HepG2 (cell line): ENCODE data around the gene PLA2G4B. TPM values are rescaled to one million over a fixed set of nuclear protein-coding genes. Genes with fewer than 3 reads are reported as not detected.

Experiments
- ATAC-seq: fragments of 200-7000 bp; cut with Tn5 transposase; 3 replicates; pipeline ENCODE4 v1.9.1; 2020; ENCODE audit warnings: mild to moderate bottlenecking, moderate library complexity
- BruUV-seq: library from RNA; stranded (reverse); fragments of 400-500 nt; replicated peaks from 2 replicates; lab custom pipeline; 2021; lab: Mats Ljungman, UMichigan
- CTCF ChIA-PET: fragments of 300-600 bp; formaldehyde crosslinking; extraction: SDS; loops from one replicate; lab custom pipeline; 2021; ENCODE audit warnings: low total read pairs, inconsistent platforms, low intra/inter-chr PET ratio; lab: Yijun Ruan, JAX
- POLR2A ChIA-PET: fragments of 350-600 bp; sonication (Branson Sonifier 250); formaldehyde crosslinking; loops from one replicate; lab custom pipeline; 2020; ENCODE audit warnings: antibody characterized with exemption, inconsistent platforms; lab: Yijun Ruan, JAX
- DNase-seq: peaks from one replicate; pipeline ENCODE4 v3.0.0-alpha.2; 2015; ENCODE audit warnings: low spot score
- FAIRE-seq: peaks from 3 replicates; lab custom pipeline; 2011; peaks lifted over from hg19 to GRCh38; lab: Jason Lieb, UNC
- H2AFZ ChIP-seq: one replicate; pipeline ENCODE4 v1.6.1; 2011; ENCODE audit warnings: low read length, inconsistent platforms
- H3K27ac ChIP-seq: fragments of 300-600 bp; 3 replicates; pipeline ENCODE4 v1.8.0; 2011; ENCODE audit warnings: mixed run types, mild to moderate bottlenecking, mixed read lengths, low read length, inconsistent platforms; ENCODE audit not compliant: insufficient read depth; ENCODE audit errors: extremely low read length
- H3K27me3 ChIP-seq, 2 experiments: fragments of 200-600 bp in 1 of 2; 2 replicates in 1 of 2; 3 replicates in 1 of 2; pipeline versions ENCODE4 v1.6.0 to v1.8.0; 2011; ENCODE audit warnings: low read length in 2 of 2, mild to moderate bottlenecking in 2 of 2, moderate library complexity in 2 of 2, inconsistent platforms in 1 of 2; ENCODE audit not compliant: insufficient read depth in 2 of 2, control insufficient read depth in 1 of 2
- H3K36me3 ChIP-seq, 2 experiments: fragments of 200-600 bp in 1 of 2; replicated peaks in 1 of 2; 2 replicates in 1 of 2; 3 replicates in 1 of 2; pipeline versions ENCODE4 v1.5.1 to v1.8.0; 2011; ENCODE audit warnings: low read length in 2 of 2, inconsistent platforms in 1 of 2; ENCODE audit not compliant: insufficient read depth in 2 of 2, control insufficient read depth in 1 of 2
- H3K4me1 ChIP-seq: 2 replicates; pipeline ENCODE4 v1.5.1; 2012; ENCODE audit warnings: low read length, inconsistent platforms; ENCODE audit not compliant: insufficient read depth
- H3K4me2 ChIP-seq: 2 replicates; pipeline ENCODE4 v1.6.0; 2011; ENCODE audit warnings: low read depth, low read length, inconsistent platforms
- H3K4me3 ChIP-seq, 3 experiments: fragments of 200-600 bp in 1 of 3; sonication (generic), shearing (Covaris generic) in 1 of 3; replicated peaks in 1 of 3; 2 replicates each; pipeline ENCODE4 v1.5.1; 2011 to 2016; ENCODE audit warnings: low read length in 3 of 3, inconsistent platforms in 2 of 3, low read depth in 2 of 3, mild to moderate bottlenecking in 2 of 3, control low read depth in 1 of 3, mixed read lengths in 1 of 3; ENCODE audit not compliant: insufficient read depth in 1 of 3
- H3K79me2 ChIP-seq: one replicate; pipeline ENCODE4 v1.6.1; 2011; ENCODE audit warnings: low read length, inconsistent platforms; ENCODE audit not compliant: insufficient read depth
- H3K9ac ChIP-seq: 2 replicates; pipeline ENCODE4 v1.6.0; 2011; ENCODE audit warnings: mild to moderate bottlenecking, low read depth, low read length, inconsistent platforms; ENCODE audit not compliant: insufficient read depth
- H3K9me3 ChIP-seq: 2 replicates; pipeline ENCODE4 v1.5.1; 2012; ENCODE audit warnings: mild to moderate bottlenecking, low read length
- H4K20me1 ChIP-seq: 2 replicates; pipeline ENCODE4 v1.6.0; 2011; ENCODE audit warnings: inconsistent platforms, mild to moderate bottlenecking, low read length, moderate library complexity; ENCODE audit not compliant: insufficient read depth
- ATAD3A ChIP-seq: sonication (generic); formaldehyde crosslinking; IDR thresholded peaks from 2 replicates; pipeline ENCODE4 v1.4.0; 2020; ENCODE audit warnings: missing genetic modification reagents
- DBP ChIP-seq: sonication (generic); formaldehyde crosslinking; IDR thresholded peaks from 2 replicates; pipeline ENCODE4 v1.4.0; 2020; ENCODE audit warnings: missing genetic modification reagents; ENCODE audit errors: not compliant biosample characterization
- DPF2 ChIP-seq: sonication (generic); formaldehyde crosslinking; IDR thresholded peaks from 2 replicates; pipeline ENCODE4 v1.4.0; 2020; ENCODE audit warnings: mild to moderate bottlenecking, low read depth, missing genetic modification reagents, borderline replicate concordance
- FOXJ3 ChIP-seq: sonication (generic); formaldehyde crosslinking; IDR thresholded peaks from 2 replicates; pipeline ENCODE4 v1.4.0; 2020; ENCODE audit warnings: missing genetic modification reagents, mild to moderate bottlenecking, borderline replicate concordance
- GTF2F1 ChIP-seq: fragments of 150-350 bp; IDR thresholded peaks from 2 replicates; pipeline ENCODE4 v1.6.1; 2014; ENCODE audit warnings: low read length
- HDAC2 ChIP-seq: sonication (generic); formaldehyde crosslinking; IDR thresholded peaks from 2 replicates; pipeline ENCODE4 v1.4.0; 2020; ENCODE audit warnings: missing genetic modification reagents
- KDM1A ChIP-seq: IDR thresholded peaks from 2 replicates; pipeline ENCODE4 v1.6.1; 2016; ENCODE audit warnings: missing compliant biosample characterization
- MEF2D ChIP-seq: sonication (generic); formaldehyde crosslinking; IDR thresholded peaks from 2 replicates; pipeline ENCODE4 v1.5.1; 2020; ENCODE audit warnings: mild to moderate bottlenecking, missing genetic modification reagents
- RFX5 ChIP-seq: IDR thresholded peaks from 2 replicates; pipeline ENCODE4 v1.6.1; 2011; ENCODE audit warnings: low read depth, low read length, improper control_type of control experiment
- SP2 ChIP-seq: sonication (generic); formaldehyde crosslinking; IDR thresholded peaks from 2 replicates; pipeline ENCODE4 v1.5.1; 2020; ENCODE audit warnings: mild to moderate bottlenecking, missing genetic modification reagents
- ZFP90 ChIP-seq: sonication (generic); formaldehyde crosslinking; IDR thresholded peaks from 2 replicates; pipeline ENCODE4 v1.8.0; 2022; ENCODE audit warnings: missing genetic modification reagents, mild to moderate bottlenecking, inconsistent platforms, borderline replicate concordance
- ZNF253 ChIP-seq: sonication (generic); formaldehyde crosslinking; IDR thresholded peaks from 2 replicates; pipeline ENCODE4 v1.8.0; 2022; ENCODE audit warnings: mild to moderate bottlenecking, missing genetic modification reagents, borderline replicate concordance
- ZNF629 ChIP-seq: sonication (generic); formaldehyde crosslinking; conservative IDR thresholded peaks from 2 replicates; pipeline ENCODE4 v1.5.0; 2020; ENCODE audit warnings: missing genetic modification reagents
- ZNF768 ChIP-seq: sonication (generic); formaldehyde crosslinking; IDR thresholded peaks from 2 replicates; pipeline ENCODE4 v1.4.0; 2020; ENCODE audit warnings: missing genetic modification reagents
- ZSCAN30 ChIP-seq: sonication (generic); formaldehyde crosslinking; IDR thresholded peaks from 2 replicates; pipeline ENCODE4 v1.5.0; 2020; ENCODE audit warnings: mild to moderate bottlenecking, missing genetic modification reagents
- WGBS: methylation state at CpG from one replicate; pipeline ENCODE4 v1.1.6; 2017; ENCODE audit warnings: low lambda C conversion rate; 5-methylcytosine and 5-hydroxymethylcytosine counted together
- in situ Hi-C: cut with HindIII; loops from 2 replicates; pipeline ENCODE4 v1.10.0; 2017; ENCODE audit warnings: low pct_unique_long_range_greater_than_20kb; ENCODE audit not compliant: extremely low pct_ligation_motif_present
- intact Hi-C: fragments of 100-400 bp; cut with micrococcal nuclease; formaldehyde crosslinking; loops from one replicate; pipeline ENCODE4 v1.10.0; 2022; ENCODE audit not compliant: unreplicated experiment
- polyA plus RNA-seq, 8 experiments: library from polyadenylated mRNA; depleted of rRNA in 3 of 8; stranded (reverse) in 7 of 8; unstranded in 1 of 8; fragments of >200 nt; fragmentation: Illumina TruSeq in 4 of 8; extraction: Trizol in 4 of 8; gene quantifications; 2 replicates each; pipeline versions ENCODE4 v1.2.1 to v1.2.3, GENCODE V29; 2011 to 2016; ENCODE audit warnings: low read depth in 4 of 8, missing spikeins in 1 of 8, mixed read lengths in 1 of 8; ENCODE audit not compliant: insufficient read depth in 1 of 8
- total RNA-seq, 5 experiments: library from RNA; depleted of rRNA; stranded (reverse); fragments of >200 nt; fragmentation: Illumina TruSeq; extraction: Trizol; gene quantifications; 2 replicates each; pipeline ENCODE4 v1.2.3, GENCODE V29; 2016; ENCODE audit warnings: low read depth in 1 of 5
- TF ChIP-seq, protein P1 (sequence below): sonication (generic); formaldehyde crosslinking; IDR thresholded peaks from 2 replicates; pipeline ENCODE4 v1.9.0; 2021; ENCODE audit warnings: missing genetic modification reagents, borderline replicate concordance

Gene PLA2G4B
- total and polyA plus RNA-seq, 2 of the 13 experiments (the other 11 are each of a cell fraction or from before 2014, with no cell fraction given) = 5.1 to 8.0 TPM

DNA sequence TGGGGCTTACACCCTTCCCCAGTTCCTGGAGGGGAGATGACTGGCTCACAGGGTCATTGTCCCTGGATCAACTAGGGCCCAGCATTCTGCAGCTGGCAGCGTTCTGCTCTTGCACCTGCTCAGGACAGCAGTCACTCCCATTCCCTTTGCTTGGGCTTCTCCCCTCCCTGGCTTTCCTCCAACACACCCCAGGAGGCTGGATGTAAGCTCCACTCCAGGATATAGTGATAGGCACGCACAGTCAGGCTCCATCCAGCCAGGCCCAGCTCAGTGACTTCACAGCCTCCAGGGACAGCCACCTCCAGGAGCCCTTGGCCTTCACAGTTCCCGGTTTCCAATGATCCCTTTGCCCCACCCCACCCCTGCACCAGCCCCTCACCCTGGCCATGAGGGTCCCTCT is 53.3 kb downstream of the PLA2G4B start:
- Histone ChIP-seq H3K4me3 (no peak overlapping the region), H3K79me2 (no peaks in the 10 kb centered on the region), H3K36me3 (no peaks in the 10 kb centered on the region), H3K9ac (no peak overlapping the region), H3K4me1 (peaks cover 30% of the 10 kb centered on the region), H3K27me3 (peaks cover 8 to 52% of the 10 kb centered on the region in 2 experiments; a peak in 4 of 5 replicates), H2AFZ (no peak overlapping the region), H3K4me2 (no peak overlapping the region), H3K27ac (no peak overlapping the region), H4K20me1 (no peaks in the 10 kb centered on the region), H3K9me3 (no peaks in the 10 kb centered on the region)
- ATAC-seq = no peak
- DNase-seq = no peak
- TF ChIP-seq DPF2 (CRISPR knock-in tag) (no peak), ZSCAN30 (CRISPR knock-in tag) (no peak), GTF2F1 (no peak), SP2 (no peak), RFX5 (no peak)
- BruUV-seq = no TSS peak
- in situ Hi-C loops (no loop called here), intact Hi-C loops (no loop called here)
- WGBS = 50% methylated on average over 2 of the region's 3 CpGs
- no peak for FAIRE-seq
- ChIA-PET POLR2A (interaction anchor here (0.7 kb wide), 1 partner anchor 11 kb away, joined by 3 read pairs; no protein-coding TSS in a partner anchor), CTCF (no interaction called here)

DNA sequence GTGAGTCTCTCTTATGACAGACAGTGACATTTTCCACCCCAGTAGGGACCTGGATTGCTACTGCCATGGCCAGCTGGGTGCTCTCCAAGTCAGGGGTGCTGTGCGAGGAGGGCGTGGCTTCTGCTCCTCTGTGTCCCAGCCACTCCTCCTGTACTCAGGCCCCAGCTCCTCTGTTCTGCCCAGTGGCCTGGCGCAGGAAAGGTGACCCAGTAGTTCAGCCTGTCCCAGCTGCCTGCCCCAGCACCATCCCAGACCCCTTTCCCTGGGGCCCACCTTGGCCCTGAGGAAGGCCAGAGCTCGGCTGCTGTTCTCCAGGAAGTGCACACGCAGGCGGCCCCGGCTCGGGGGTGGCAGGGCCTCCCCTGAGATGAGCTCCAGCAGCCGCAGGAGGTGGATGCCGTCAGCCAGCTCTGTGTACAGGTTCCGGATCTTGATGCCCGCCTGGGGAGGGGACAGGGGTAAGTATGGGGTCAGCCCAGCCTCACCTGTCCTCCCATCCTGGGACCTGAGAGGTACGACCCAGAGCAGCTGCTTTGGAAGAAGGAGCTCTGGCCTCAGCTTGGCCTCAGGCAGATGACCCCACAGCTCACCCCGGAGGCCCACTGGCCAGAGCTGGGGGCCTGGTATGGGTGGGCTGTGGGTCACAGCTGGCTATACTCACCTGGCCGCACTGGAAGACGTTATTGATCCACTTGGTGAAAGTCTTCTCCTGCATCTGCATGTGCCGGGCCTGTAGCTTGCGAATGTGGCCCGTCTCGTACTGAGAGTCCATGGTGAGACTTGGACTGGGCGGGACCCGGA is 54.2 kb downstream of the PLA2G4B start:
- ATAC-seq (peak; percentile 45), DNase-seq (no peak), FAIRE-seq (no peak)
- Histone ChIP-seq H3K36me3 (no peaks in the 10 kb centered on the region), H3K27me3 (peaks cover 6 to 43% of the 10 kb centered on the region in 2 experiments; a peak in 4 of 5 replicates), H3K4me2 (peak overlapping the region; percentile 52), H3K4me1 (peaks cover 30% of the 10 kb centered on the region), H3K4me3 (peak overlapping the region in 2 of 3 experiments; percentile 11 to 41; a peak in 2 of 6 replicates), H2AFZ (no peak overlapping the region), H3K9ac (no peak overlapping the region), H3K27ac (no peak overlapping the region), H4K20me1 (no peaks in the 10 kb centered on the region), H3K9me3 (no peaks in the 10 kb centered on the region), H3K79me2 (no peaks in the 10 kb centered on the region)
- POLR2A ChIA-PET = interaction anchor here (0.7 kb wide), 1 partner anchor 11 kb away, joined by 3 read pairs; no protein-coding TSS in a partner anchor
- BruUV-seq = no TSS peak
- 40% methylated on average over 4 of the region's 22 CpGs for WGBS
- intact Hi-C loops (no loop called here), in situ Hi-C loops (no loop called here)
- CTCF ChIA-PET = no interaction called here
- TF ChIP-seq KDM1A (no peak), ZFP90 (CRISPR knock-in tag) (no peak), ZNF768 (CRISPR knock-in tag) (0 out of 2 replicates have a peak, but pooled peaks have one; percentile 14), FOXJ3 (CRISPR knock-in tag) (no peak), ATAD3A (CRISPR knock-in tag) (no peak), ZNF629 (CRISPR knock-in tag) (no peak), HDAC2 (CRISPR knock-in tag) (no peak), ZNF253 (CRISPR knock-in tag) (no peak), MEF2D (no peak), DBP (CRISPR knock-in tag) (no peak)
- TF ChIP-seq, protein P1, sequence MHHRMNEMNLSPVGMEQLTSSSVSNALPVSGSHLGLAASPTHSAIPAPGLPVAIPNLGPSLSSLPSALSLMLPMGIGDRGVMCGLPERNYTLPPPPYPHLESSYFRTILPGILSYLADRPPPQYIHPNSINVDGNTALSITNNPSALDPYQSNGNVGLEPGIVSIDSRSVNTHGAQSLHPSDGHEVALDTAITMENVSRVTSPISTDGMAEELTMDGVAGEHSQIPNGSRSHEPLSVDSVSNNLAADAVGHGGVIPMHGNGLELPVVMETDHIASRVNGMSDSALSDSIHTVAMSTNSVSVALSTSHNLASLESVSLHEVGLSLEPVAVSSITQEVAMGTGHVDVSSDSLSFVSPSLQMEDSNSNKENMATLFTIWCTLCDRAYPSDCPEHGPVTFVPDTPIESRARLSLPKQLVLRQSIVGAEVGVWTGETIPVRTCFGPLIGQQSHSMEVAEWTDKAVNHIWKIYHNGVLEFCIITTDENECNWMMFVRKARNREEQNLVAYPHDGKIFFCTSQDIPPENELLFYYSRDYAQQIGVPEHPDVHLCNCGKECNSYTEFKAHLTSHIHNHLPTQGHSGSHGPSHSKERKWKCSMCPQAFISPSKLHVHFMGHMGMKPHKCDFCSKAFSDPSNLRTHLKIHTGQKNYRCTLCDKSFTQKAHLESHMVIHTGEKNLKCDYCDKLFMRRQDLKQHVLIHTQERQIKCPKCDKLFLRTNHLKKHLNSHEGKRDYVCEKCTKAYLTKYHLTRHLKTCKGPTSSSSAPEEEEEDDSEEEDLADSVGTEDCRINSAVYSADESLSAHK (CRISPR knock-in tag) = no peak
